Astrocyte of the hippocampus (primary cell): ENCODE results near the gene DENND4A.
A peak's percentile ranks its signal among the peaks of the same experiment; 100 is the strongest.
"Not testable (repeated sequence)": the region's sequence is repeated elsewhere in the genome, so short reads cannot be mapped to it uniquely, and the experiment has no call there.

Experiments used
- DNase-seq: peaks from one replicate; pipeline ENCODE4 v3.0.0; 2011; ENCODE audit warnings: low read depth, low spot score

DENND4A gene

DNA sequence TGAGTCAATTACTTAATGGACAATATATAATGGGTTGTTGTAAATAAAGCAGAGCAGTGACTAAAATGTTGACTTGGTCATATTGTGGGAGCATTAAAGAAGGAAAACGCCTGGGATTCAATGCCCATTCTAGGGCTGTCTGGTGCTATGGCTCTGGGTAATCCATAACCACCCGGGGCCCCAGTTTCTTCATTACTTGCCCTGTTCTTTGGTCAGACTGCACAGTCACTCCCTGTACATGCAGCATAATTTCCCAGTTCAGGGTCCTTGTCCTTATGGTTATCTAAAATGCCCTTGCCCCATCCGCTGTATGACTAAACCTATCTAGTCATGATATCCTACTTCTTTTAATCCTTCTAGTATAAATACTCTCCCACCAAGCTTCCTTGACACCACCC, 27.5 kb upstream of the DENND4A start:
- no peak for DNase-seq

GRCh38 chr15:65818927-65819562, 27.0 kb upstream of the DENND4A start:
- DNase-seq, result no peak

GRCh38 chr15:65816441-65816840, 24.3 kb upstream of the DENND4A start:
- DNase-seq, result no peak

- DNase-seq, result not testable (repeated sequence)
These were observed 23.9 kb upstream of the DENND4A start for GRCh38 chr15:65816008-65816407.

DNA sequence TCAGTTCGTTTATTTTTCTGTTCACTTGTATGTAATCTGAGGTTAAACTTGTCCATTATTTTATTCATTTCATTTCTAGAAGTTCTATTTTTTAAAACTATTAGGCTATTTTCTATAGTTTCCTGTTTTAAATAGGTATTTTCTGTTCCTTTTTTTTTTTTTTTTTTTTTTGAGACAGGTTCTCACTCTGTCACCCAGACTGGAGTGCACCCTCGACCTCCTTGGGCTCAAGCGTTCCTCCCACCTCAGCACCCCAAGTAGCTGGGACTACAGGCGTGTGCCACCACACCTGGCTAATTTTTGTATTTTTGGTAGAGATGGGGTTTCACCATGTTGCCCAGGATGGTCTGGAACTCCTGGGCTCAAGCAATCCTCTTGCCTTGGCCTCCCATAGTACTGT, 22.2 kb upstream of the DENND4A start:
- DNase-seq, result not testable (repeated sequence)

- DNase-seq, result no peak
These were observed 20.8 kb upstream of the DENND4A start for GRCh38 chr15:65812916-65813315.

GRCh38 chr15:65812467-65812866, 20.4 kb upstream of the DENND4A start:
- DNase-seq, result no peak

DNA sequence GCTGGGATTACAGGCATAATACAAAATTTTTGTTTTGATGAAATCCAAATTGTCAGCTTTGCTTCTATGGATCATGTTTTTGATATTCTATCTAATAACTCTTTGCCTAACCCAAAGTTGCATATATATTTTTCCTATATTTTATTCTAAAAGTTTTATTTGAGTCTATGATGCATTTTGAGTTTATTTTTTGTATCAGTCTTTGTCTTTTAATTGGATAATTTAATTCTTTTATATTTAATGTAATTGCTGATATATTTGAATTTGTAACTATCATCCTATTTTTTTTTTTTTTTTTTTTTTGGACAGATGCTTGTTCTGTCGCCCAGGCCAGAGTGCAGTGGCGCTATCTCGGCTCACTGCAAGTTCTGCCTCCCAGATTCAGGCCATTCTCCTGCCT, 19.7 kb upstream of the DENND4A start:
- no peak for DNase-seq

- DNase-seq, result not testable (repeated sequence)
These were observed 19.1 kb upstream of the DENND4A start for GRCh38 chr15:65811011-65811733.

- no peak for DNase-seq
These were observed 14.3 kb upstream of the DENND4A start for GRCh38 chr15:65806397-65806796.

DNA sequence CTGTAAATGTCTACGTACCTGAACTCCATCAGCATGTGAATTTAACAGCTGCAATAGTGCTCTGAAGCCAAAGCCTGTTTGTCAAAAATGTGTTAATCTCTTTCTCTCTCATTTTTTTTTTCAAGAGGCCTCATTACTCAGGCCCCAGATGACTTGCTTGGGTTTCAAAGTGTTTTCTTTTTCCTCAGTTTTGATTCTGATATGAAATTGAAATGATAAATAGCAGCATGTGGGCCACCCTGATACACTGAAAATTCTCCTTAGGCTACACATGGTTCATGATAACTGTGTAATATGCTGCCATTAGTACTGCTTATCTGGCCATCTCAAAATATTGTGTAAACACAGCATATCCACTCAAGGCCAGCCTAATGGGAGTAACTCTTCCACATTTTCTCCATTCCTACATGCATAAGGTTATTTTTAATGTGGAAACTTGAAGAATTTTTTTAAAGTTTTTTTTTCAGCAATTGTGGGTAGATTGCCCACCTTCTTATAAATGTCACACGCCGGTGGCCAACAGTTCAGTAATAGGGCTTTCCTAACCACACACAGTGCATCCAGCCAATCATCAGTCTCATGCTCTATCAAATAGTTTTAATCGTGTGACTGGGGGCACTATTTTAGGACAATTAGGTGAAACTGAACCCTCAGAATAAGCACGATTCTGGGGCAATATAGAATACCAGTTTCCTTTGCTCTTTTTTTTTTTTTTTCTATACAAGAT, 13.1 kb upstream of the DENND4A start:
- DNase-seq, result no peak

DNA sequence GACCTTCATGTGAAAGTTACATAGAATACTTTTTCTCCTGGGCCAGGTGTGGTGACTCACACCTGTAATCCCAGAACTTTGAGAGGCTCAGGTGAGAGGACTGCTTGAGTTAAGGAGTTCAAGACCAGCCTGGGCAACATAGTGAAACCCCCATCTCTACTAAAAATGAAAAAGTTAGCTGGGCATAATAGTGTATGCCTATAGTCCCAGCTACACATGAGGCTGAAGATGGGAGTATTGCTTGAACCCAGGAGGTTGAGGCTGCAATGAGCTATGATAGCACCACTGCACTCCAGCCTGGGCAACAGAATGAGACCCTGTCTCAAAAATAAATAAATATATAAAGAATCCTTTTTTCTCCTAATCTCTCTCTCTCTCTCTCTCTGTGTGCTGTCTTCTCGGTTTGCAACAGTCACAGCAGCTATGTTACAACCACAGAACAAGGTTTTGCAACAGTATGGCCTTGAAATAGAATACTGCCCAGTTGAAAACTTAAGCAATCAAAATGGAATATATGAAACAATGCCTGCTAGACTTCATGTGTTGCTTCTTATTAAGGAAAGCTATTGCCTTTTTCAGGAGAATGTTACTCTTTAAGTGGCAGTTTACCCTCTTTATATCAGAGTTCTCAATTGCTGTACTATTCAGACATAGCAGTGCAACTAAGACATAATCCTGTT, 12.3 kb upstream of the DENND4A start:
- DNase-seq, result no peak

DNA sequence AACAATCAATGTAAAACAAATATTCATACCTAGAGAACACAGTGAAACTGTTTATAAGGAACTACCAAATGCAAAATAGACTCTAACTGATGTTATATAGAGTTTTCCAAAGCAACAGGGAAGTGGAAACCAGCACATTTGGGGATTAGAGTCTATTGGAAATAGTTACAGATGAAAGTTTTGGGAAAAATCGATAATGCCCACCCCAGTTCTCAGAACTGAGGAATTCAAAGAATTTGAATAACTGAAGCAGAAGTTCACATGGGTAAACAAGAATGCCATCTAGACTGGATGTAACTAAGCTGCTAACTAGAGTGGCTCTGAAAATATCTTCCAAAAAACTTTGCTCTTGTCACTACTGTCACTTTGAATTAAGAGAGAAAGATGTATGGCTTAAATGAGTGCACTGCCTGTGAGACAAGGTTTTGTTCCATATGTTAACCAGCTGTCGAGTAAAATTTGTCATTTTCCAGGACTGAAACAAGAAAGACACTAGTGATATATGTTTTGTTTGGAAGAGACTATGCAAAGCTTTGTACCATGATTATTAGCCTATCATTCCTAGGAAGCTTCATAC, 9.2 kb upstream of the DENND4A start:
- no peak for DNase-seq

GRCh38 chr15:65796610-65797078, 4.6 kb upstream of the DENND4A start:
- DNase-seq, result peak; percentile 50

GRCh38 chr15:65795663-65796216, 3.6 kb upstream of the DENND4A start:
- no peak for DNase-seq

- DNase-seq, result no peak
These were observed 1.7 kb upstream of the DENND4A start for GRCh38 chr15:65793818-65794104.

- no peak for DNase-seq
These were observed 1.1 kb upstream of the DENND4A start for GRCh38 chr15:65792988-65793817.

DNA sequence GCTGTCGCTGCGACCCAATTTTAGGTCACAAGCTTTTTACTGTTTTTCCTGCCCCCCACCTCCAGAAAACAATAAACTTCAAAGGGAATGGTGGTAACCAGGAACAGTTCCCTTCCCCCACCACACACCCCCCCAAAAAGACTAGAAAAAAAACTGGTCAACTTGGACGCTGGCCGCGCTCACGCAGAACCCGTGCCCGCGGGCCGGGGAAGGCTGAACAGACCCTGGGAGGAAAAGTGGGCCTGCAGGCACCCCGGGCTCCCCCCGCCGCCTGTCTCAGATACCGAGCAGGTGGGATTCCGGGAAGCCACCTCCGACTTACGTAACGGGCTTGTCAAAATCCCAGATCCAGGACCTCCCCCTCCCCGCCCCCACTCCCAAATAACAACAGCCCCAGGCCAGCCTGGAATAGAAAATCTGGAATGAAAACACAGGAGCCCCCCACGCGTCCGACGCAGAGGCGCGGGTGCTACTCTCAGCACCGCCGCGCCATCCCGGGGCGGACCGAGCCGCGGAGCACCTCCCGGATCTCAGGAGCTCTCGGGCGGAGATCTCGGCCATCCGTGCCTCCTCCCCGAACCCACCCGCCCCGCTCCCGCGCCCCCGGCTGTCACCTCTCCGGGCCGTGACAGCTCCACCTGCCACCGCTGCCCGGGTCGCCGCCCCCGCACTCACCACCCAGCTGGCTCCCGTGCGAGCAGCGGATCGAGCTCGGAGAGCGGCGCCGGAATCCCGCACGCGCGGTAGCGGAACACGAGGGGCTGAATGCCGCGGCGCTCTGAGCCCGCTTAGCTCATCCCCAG, 557 bp downstream of the DENND4A start:
- peak; percentile 70 for DNase-seq

GRCh38 chr15:65790694-65791334, 1.3 kb downstream of the DENND4A start:
- peak; percentile 16 for DNase-seq
